H1 (cell line): Measurements from ENCODE around the gene TWF2. TPM values are rescaled to one million over a fixed set of nuclear protein-coding genes. Genes with fewer than 3 reads are reported as not detected.

Experiments
- CTCF ChIA-PET: fragments of 300-600 bp; sonication (Branson Sonifier 250); formaldehyde crosslinking; loops from one replicate; lab custom pipeline; 2021; ENCODE audit not compliant: partially characterized antibody; lab: Charles Lee
- POLR2A ChIA-PET: fragments of 300-600 bp; sonication (Branson Sonifier 250); formaldehyde crosslinking; loops from one replicate; lab custom pipeline; 2021; ENCODE audit warnings: inconsistent platforms; ENCODE audit not compliant: partially characterized antibody; lab: Charles Lee
- DNase-seq, 2 experiments: peaks; one replicate each; pipeline versions ENCODE4 v3.0.0 to v3.0.0-alpha.2; 2010 to 2022; ENCODE audit warnings: low spot score in 2 of 2, low read depth in 1 of 2, mixed read lengths in 1 of 2
- FAIRE-seq: peaks from 2 replicates; lab custom pipeline; 2011; peaks lifted over from hg19 to GRCh38; lab: Jason Lieb, UNC
- H2AFZ ChIP-seq: 2 replicates; pipeline ENCODE4 v1.8.1; 2012; ENCODE audit warnings: low read length, inconsistent platforms
- H2AK5ac ChIP-seq: 2 replicates; pipeline ENCODE4 v1.6.1; 2013; ENCODE audit warnings: low read depth, low read length
- H2BK120ac ChIP-seq: replicated peaks from 2 replicates; pipeline ENCODE3; 2013; ENCODE audit warnings: low read depth, low read length, inconsistent platforms
- H2BK12ac ChIP-seq: 2 replicates; pipeline ENCODE4 v1.6.1; 2013; ENCODE audit warnings: low read depth, low read length
- H2BK15ac ChIP-seq: 2 replicates; pipeline ENCODE4 v1.6.1; 2013; ENCODE audit warnings: low read length
- H2BK20ac ChIP-seq: 2 replicates; pipeline ENCODE4 v1.6.1; 2013; ENCODE audit warnings: low read length
- H2BK5ac ChIP-seq: 2 replicates; pipeline ENCODE4 v1.6.1; 2013; ENCODE audit warnings: low read depth, low read length
- H3K14ac ChIP-seq: 2 replicates; pipeline ENCODE4 v1.6.1; 2013; ENCODE audit warnings: inconsistent platforms; ENCODE audit not compliant: insufficient read length
- H3K18ac ChIP-seq: 2 replicates; pipeline ENCODE4 v1.6.1; 2013; ENCODE audit warnings: low read length; ENCODE audit errors: extremely low read depth
- H3K23ac ChIP-seq: 2 replicates; pipeline ENCODE4 v1.6.1; 2013; ENCODE audit warnings: inconsistent platforms; ENCODE audit not compliant: insufficient read length
- H3K23me2 ChIP-seq: 2 replicates; pipeline ENCODE4 v1.6.1; 2013; ENCODE audit warnings: low read depth, low read length
- H3K27ac ChIP-seq: 2 replicates; pipeline ENCODE4 v1.6.1; 2011; ENCODE audit warnings: low read depth, low read length, inconsistent platforms
- H3K27me3 ChIP-seq, 4 experiments: replicated peaks in 1 of 4; 1 replicate in 1 of 4; 2 replicates in 3 of 4; pipeline versions ENCODE4 v1.6.1 to v1.8.1; 2011 to 2013; ENCODE audit warnings: low read length in 3 of 4, mild to moderate bottlenecking in 3 of 4, inconsistent platforms in 2 of 4, mixed read lengths in 2 of 4, moderate library complexity in 1 of 4; ENCODE audit not compliant: control insufficient read depth in 3 of 4, insufficient read depth in 3 of 4; ENCODE audit errors: extremely low read depth in 1 of 4
- H3K36me3 ChIP-seq, 4 experiments: 2 replicates each; pipeline versions ENCODE4 v1.6.1 to v1.8.1; 2011 to 2013; ENCODE audit warnings: mild to moderate bottlenecking in 4 of 4, low read length in 3 of 4, moderate library complexity in 2 of 4, control low read depth in 1 of 4, inconsistent platforms in 1 of 4; ENCODE audit not compliant: insufficient read depth in 4 of 4, control insufficient read depth in 2 of 4
- H3K4ac ChIP-seq: replicated peaks from 2 replicates; pipeline ENCODE3; 2013; ENCODE audit warnings: low read length, low read depth, mixed read lengths, inconsistent platforms; ENCODE audit not compliant: insufficient read length
- H3K4me1 ChIP-seq, 4 experiments: replicated peaks in 1 of 4; 1 replicate in 1 of 4; 2 replicates in 3 of 4; pipeline versions ENCODE4 v1.6.1 to v1.8.1; 2011 to 2013; ENCODE audit warnings: low read length in 3 of 4, inconsistent platforms in 2 of 4, mixed read lengths in 1 of 4; ENCODE audit not compliant: insufficient read depth in 4 of 4, control insufficient read depth in 3 of 4
- H3K4me2 ChIP-seq, 2 experiments: 2 replicates each; pipeline versions ENCODE4 v1.6.1 to v1.8.1; 2011 to 2013; ENCODE audit warnings: low read depth in 2 of 2, low read length in 2 of 2, control low read depth in 1 of 2, inconsistent platforms in 1 of 2, mild to moderate bottlenecking in 1 of 2; ENCODE audit not compliant: insufficient read depth in 1 of 2
- H3K4me3 ChIP-seq, 4 experiments: fragments of 200-600, 300-600 bp in 1 of 4; sonication (generic), shearing (Covaris generic), sonication (Bioruptor Twin) in 1 of 4; 2 replicates each; pipeline versions ENCODE4 v1.5.1 to v1.8.1; 2011 to 2016; ENCODE audit warnings: low read length in 4 of 4, low read depth in 3 of 4, control low read depth in 2 of 4, inconsistent platforms in 2 of 4, mild to moderate bottlenecking in 2 of 4, mixed read lengths in 1 of 4, moderate library complexity in 1 of 4; ENCODE audit not compliant: insufficient read depth in 2 of 4; ENCODE audit errors: extremely low read depth in 1 of 4
- H3K56ac ChIP-seq: replicated peaks from 2 replicates; pipeline ENCODE3; 2013; ENCODE audit warnings: low read depth, mild to moderate bottlenecking, mixed read lengths, low read length, inconsistent platforms; ENCODE audit not compliant: insufficient read length
- H3K79me1 ChIP-seq: 2 replicates; pipeline ENCODE4 v1.6.1; 2013; ENCODE audit warnings: low read depth, low read length, control low read depth
- H3K79me2 ChIP-seq, 2 experiments: 2 replicates each; pipeline versions ENCODE4 v1.6.1 to v1.8.1; 2012 to 2013; ENCODE audit warnings: low read length in 2 of 2, mild to moderate bottlenecking in 2 of 2, inconsistent platforms in 1 of 2; ENCODE audit not compliant: insufficient read depth in 2 of 2, control insufficient read depth in 1 of 2
- H3K9ac ChIP-seq, 4 experiments: replicated peaks in 1 of 4; 1 replicate in 1 of 4; 2 replicates in 3 of 4; pipeline versions ENCODE4 v1.6.1 to v1.8.1; 2011 to 2013; ENCODE audit warnings: low read depth in 3 of 4, low read length in 3 of 4, control low read depth in 2 of 4, mild to moderate bottlenecking in 2 of 4, moderate library complexity in 2 of 4, inconsistent platforms in 1 of 4; ENCODE audit errors: extremely low read depth in 1 of 4
- H3K9me3 ChIP-seq, 2 experiments: 2 replicates each; pipeline versions ENCODE4 v1.6.1 to v1.8.1; 2012 to 2013; ENCODE audit warnings: mild to moderate bottlenecking in 2 of 2, moderate library complexity in 2 of 2, control low read depth in 1 of 2, inconsistent platforms in 1 of 2, low read depth in 1 of 2, low read length in 1 of 2, mixed read lengths in 1 of 2; ENCODE audit not compliant: insufficient read depth in 2 of 2
- H4K20me1 ChIP-seq, 2 experiments: replicated peaks in 1 of 2; 2 replicates each; pipeline versions ENCODE3 to v1.8.1; 2011 to 2013; ENCODE audit warnings: inconsistent platforms in 2 of 2, low read length in 2 of 2, mild to moderate bottlenecking in 1 of 2; ENCODE audit not compliant: insufficient read depth in 2 of 2, control insufficient read depth in 1 of 2
- H4K5ac ChIP-seq: 2 replicates; pipeline ENCODE4 v1.6.1; 2013; ENCODE audit warnings: low read length, low read depth, mixed read lengths, inconsistent platforms; ENCODE audit not compliant: insufficient read length
- H4K8ac ChIP-seq: 2 replicates; pipeline ENCODE4 v1.8.0; 2013; ENCODE audit warnings: mild to moderate bottlenecking, moderate library complexity, low read length, inconsistent platforms; ENCODE audit not compliant: insufficient read depth; ENCODE audit errors: extremely low read depth
- H4K91ac ChIP-seq: replicated peaks from 2 replicates; pipeline ENCODE3; 2013; ENCODE audit warnings: low read length, mixed read lengths, inconsistent platforms; ENCODE audit not compliant: insufficient read length
- ATF2 ChIP-seq: IDR thresholded peaks from 2 replicates; pipeline ENCODE4 v1.6.1; 2012; ENCODE audit warnings: low read length, inconsistent platforms
- CBX8 ChIP-seq: fragments of 300-800, 300-1000 bp; sonication (generic); IDR thresholded peaks from 2 replicates; pipeline ENCODE4 v1.7.1; 2016; ENCODE audit warnings: low read depth, low read length, borderline replicate concordance
- CREB1 ChIP-seq: IDR thresholded peaks from 2 replicates; pipeline ENCODE4 v1.6.1; 2012; ENCODE audit warnings: inconsistent platforms
- CTBP2 ChIP-seq: IDR thresholded peaks from 2 replicates; pipeline ENCODE4 v1.7.0; 2011; ENCODE audit warnings: borderline replicate concordance, mild to moderate bottlenecking, moderate library complexity, mixed read lengths, low read length; ENCODE audit not compliant: insufficient read depth, insufficient read length
- FOSL1 ChIP-seq: IDR thresholded peaks from 2 replicates; pipeline ENCODE4 v1.6.1; 2011; ENCODE audit warnings: mild to moderate bottlenecking, low read depth, low read length, moderate library complexity; ENCODE audit not compliant: insufficient read depth
- HDAC6 ChIP-seq: IDR thresholded peaks from one replicate; pipeline ENCODE4 v1.7.1; 2012; ENCODE audit warnings: low read depth, mild to moderate bottlenecking, inconsistent platforms, low read length, moderate library complexity
- POLR2AphosphoS5 ChIP-seq: IDR thresholded peaks from 2 replicates; pipeline ENCODE4 v1.6.1; 2011; ENCODE audit warnings: low read depth, low read length
- POU5F1 ChIP-seq: IDR thresholded peaks from 2 replicates; pipeline ENCODE4 v1.6.1; 2011; ENCODE audit warnings: low read depth, mild to moderate bottlenecking, low read length, moderate library complexity
- RFX5 ChIP-seq: IDR thresholded peaks from 2 replicates; pipeline ENCODE4 v1.6.1; 2011; ENCODE audit warnings: low read depth, low read length, improper control_type of control experiment, borderline replicate concordance
- TAF7 ChIP-seq: optimal IDR thresholded peaks from 2 replicates; pipeline ENCODE3; 2011; ENCODE audit warnings: low read depth, mild to moderate bottlenecking, inconsistent platforms, low read length, moderate library complexity, borderline replicate concordance
- TCF12 ChIP-seq: IDR thresholded peaks from 2 replicates; pipeline ENCODE4 v1.6.1; 2011; ENCODE audit warnings: low read depth, mild to moderate bottlenecking, low read length
- ZNF274 ChIP-seq: IDR thresholded peaks from 2 replicates; pipeline ENCODE4 v1.7.0; 2012; ENCODE audit warnings: low read length, borderline replicate concordance; ENCODE audit errors: extremely low read depth
- WGBS, 2 experiments: shearing (Covaris generic) in 1 of 2; methylation state at CpG; one replicate each; pipeline versions ENCODE4 v1.1.6 to v1.1.7; 2013 to 2015; ENCODE audit warnings: low lambda C conversion rate in 2 of 2, mixed read lengths in 2 of 2, inconsistent platforms in 1 of 2, low coverage in 1 of 2, missing lambda C conversion rate in 1 of 2; ENCODE audit not compliant: insufficient replicate concordance in 2 of 2, insufficient coverage in 1 of 2, insufficient read length in 1 of 2; ENCODE audit errors: extremely low coverage in 1 of 2, missing lambda C conversion rate in 1 of 2; 5-methylcytosine and 5-hydroxymethylcytosine counted together
- polyA plus RNA-seq, 7 experiments: library from polyadenylated mRNA; depleted of rRNA in 3 of 7; stranded (reverse) in 5 of 7; unstranded in 2 of 7; fragments of >200 nt in 5 of 7; fragments of 200-250 nt in 2 of 7; gene quantifications; 1 replicate in 5 of 7; 2 replicates in 1 of 7; 4 replicates in 1 of 7; pipeline versions ENCODE4 v1.2.1 to v1.2.3, GENCODE V29; 2011 to 2013; ENCODE audit warnings: missing spikeins in 2 of 7, mixed read lengths in 2 of 7
- total RNA-seq: library from RNA; stranded (reverse); fragmentation: NEBNext Ultra II Directional; extraction: Animal tissue kit (Norgen Biotek cat#: 25700); gene quantifications from 2 replicates; pipeline ENCODE4 v1.2.1, GENCODE V29; 2021

TWF2 gene
- total and polyA plus RNA-seq, 2 of the 8 experiments (the other 6 are each of a cell fraction or from before 2014, with no cell fraction given), result 65.2 to 90.4 TPM

GRCh38 chr3:52188556-52188955 is 50.4 kb downstream of the TWF2 start:
- FAIRE-seq (no peak), DNase-seq (no peak)
- TF ChIP-seq CBX8 (no peak), ATF2 (no peak), RFX5 (no peak), CREB1 (no peak), POLR2AphosphoS5 (no peak), FOSL1 (no peak), CTBP2 (no peak), POU5F1 (no peak), HDAC6 (no peak), ZNF274 (no peak), TCF12 (no peak), TAF7 (no peak)
- no peak overlapping the region for H3K27ac ChIP-seq
- H4K20me1 ChIP-seq, result no peaks in the 10 kb centered on the region
- H3K79me1 ChIP-seq, result no peaks in the 10 kb centered on the region
- no peak overlapping the region for H3K14ac ChIP-seq
- H3K79me2 ChIP-seq, result no peaks in the 10 kb centered on the region
- no peak overlapping the region for H2BK120ac ChIP-seq
- H3K4me3 ChIP-seq, result no peak overlapping the region
- H3K23me2 ChIP-seq, result no peaks in the 10 kb centered on the region; the same call in 1 of the 2 replicates
- H3K27me3 ChIP-seq, result no peaks in the 10 kb centered on the region
- POLR2A ChIA-PET, result interaction anchor here (1.2 to 1.6 kb wide), 2 partner anchors 31 to 197 kb away, joined by 3 to 4 read pairs; no protein-coding TSS in a partner anchor
- no peak overlapping the region for H3K4me2 ChIP-seq
- no peak overlapping the region for H2BK15ac ChIP-seq
- no peak overlapping the region for H3K56ac ChIP-seq
- H4K91ac ChIP-seq, result no peak overlapping the region
- no peak overlapping the region for H2AFZ ChIP-seq
- H2BK20ac ChIP-seq, result no peak overlapping the region
- H4K5ac ChIP-seq, result no peak overlapping the region
- 64% methylated on average over 1 of the region's 1 CpG; no CpG with 5 or more reads in 1 of the 2 experiments for WGBS, 2 experiments
- no peak overlapping the region for H3K9ac ChIP-seq
- no peaks in the 10 kb centered on the region for H3K9me3 ChIP-seq
- no peak overlapping the region for H4K8ac ChIP-seq
- H2AK5ac ChIP-seq, result no peak overlapping the region
- H3K4me1 ChIP-seq, result peaks cover 0 to 2% (median 0%) of the 10 kb centered on the region in 4 experiments; a peak in 1 of 7 replicates
- no peaks in the 10 kb centered on the region for H3K36me3 ChIP-seq
- H3K23ac ChIP-seq, result no peak overlapping the region
- H2BK12ac ChIP-seq, result no peak overlapping the region
- H3K18ac ChIP-seq, result no peak overlapping the region
- H2BK5ac ChIP-seq, result no peak overlapping the region
- CTCF ChIA-PET, result interaction anchor here (0.8 to 2.1 kb wide), 8 partner anchors 8 to 686 kb away, joined by 3 to 4 read pairs (median 3); no protein-coding TSS in a partner anchor
- no peak overlapping the region for H3K4ac ChIP-seq
